Measurements from ENCODE around the gene EMILIN1. TPM values are rescaled to one million over a fixed set of nuclear protein-coding genes. Genes with fewer than 3 reads are reported as not detected.

EMILIN1 gene
- total RNA-seq, 2 experiments from 2014 or later, result 0.61 to 0.63 TPM

GRCh38 chr2:27053776-27054175, 24.6 kb upstream of the EMILIN1 start:
- no peak overlapping the region for H3K27ac Mint-ChIP-seq
- intact Hi-C loops (cut with micrococcal nuclease), result no loop called here
- H3K9me3 Mint-ChIP-seq, result no peaks in the 10 kb centered on the region
- H3K4me3 Mint-ChIP-seq, result no peak overlapping the region
- peaks cover 6% of the 10 kb centered on the region for H3K27me3 Mint-ChIP-seq
- ChIA-PET POLR2A (interaction anchor here (1.1 to 2.3 kb wide), 7 partner anchors 9 to 31 kb away, joined by 3 to 8 read pairs (median 4); partner anchors contain the start of gene OST4), CTCF (interaction anchor here (1.3 to 2.1 kb wide), 4 partner anchors 9 to 208 kb away, joined by 3 to 5 read pairs (median 4); partner anchors contain the start of gene OST4)
- ATAC-seq (no peak), DNase-seq (no peak)
- H3K4me1 Mint-ChIP-seq (ENCODE audit: low read depth), result peaks cover 15% of the 10 kb centered on the region
- peaks cover 11% of the 10 kb centered on the region for H3K36me3 Mint-ChIP-seq (ENCODE audit: low read depth)
- TF ChIP-seq CTCF (IDR thresholded peaks at IDR 0.05), result no peak

GRCh38 chr2:27054721-27055120, 23.7 kb upstream of the EMILIN1 start:
- no peak overlapping the region for H3K27ac Mint-ChIP-seq

GRCh38 chr2:27057184-27057583, 21.2 kb upstream of the EMILIN1 start:
- ChIA-PET POLR2A (interaction anchor here (1.2 to 1.7 kb wide), 3 partner anchors 9 to 17 kb away, joined by 4 to 7 read pairs (median 4); no protein-coding TSS in a partner anchor), CTCF (interaction anchor here (1.2 kb wide), 1 partner anchor 211 kb away, joined by 3 read pairs; no protein-coding TSS in a partner anchor)
- Mint-ChIP-seq H3K9me3 (no peaks in the 10 kb centered on the region), H3K27me3 (no peaks in the 10 kb centered on the region), H3K36me3 (ENCODE audit: low read depth) (peaks cover 8% of the 10 kb centered on the region), H3K4me1 (ENCODE audit: low read depth) (peaks cover 3% of the 10 kb centered on the region), H3K4me3 (no peak overlapping the region), H3K27ac (no peak overlapping the region)
- intact Hi-C loops (cut with micrococcal nuclease), result no loop called here
- TF ChIP-seq CTCF (IDR thresholded peaks at IDR 0.05), result no peak
- ATAC-seq, result no peak
- no peak for DNase-seq

More at GRCh38 chr2:27054721-27055120, 23.7 kb upstream of the EMILIN1 start:
- no peaks in the 10 kb centered on the region for H3K9me3 Mint-ChIP-seq
- POLR2A ChIA-PET, result interaction anchor here (0.6 to 2.1 kb wide), 7 partner anchors 8 to 158 kb away, joined by 3 to 8 read pairs (median 3); no protein-coding TSS in a partner anchor
- H3K36me3 Mint-ChIP-seq (ENCODE audit: low read depth), result peaks cover 16% of the 10 kb centered on the region
- no peak for ATAC-seq
- no peak for TF ChIP-seq CTCF (IDR thresholded peaks at IDR 0.05)
- H3K4me1 Mint-ChIP-seq (ENCODE audit: low read depth), result peaks cover 11% of the 10 kb centered on the region
- CTCF ChIA-PET, result interaction anchor here (1.1 to 1.8 kb wide), 4 partner anchors 11 to 17 kb away, joined by 3 to 5 read pairs (median 3); partner anchors contain the start of gene OST4
- DNase-seq, result no peak
- peaks cover 6% of the 10 kb centered on the region for H3K27me3 Mint-ChIP-seq
- no peak overlapping the region for H3K4me3 Mint-ChIP-seq
- intact Hi-C loops (cut with micrococcal nuclease), result no loop called here

GRCh38 chr2:27058210-27058609, 20.2 kb upstream of the EMILIN1 start:
- no peak for ATAC-seq
- Mint-ChIP-seq H3K36me3 (ENCODE audit: low read depth) (peaks cover 14% of the 10 kb centered on the region), H3K27ac (no peak overlapping the region), H3K4me3 (no peak overlapping the region), H3K27me3 (no peaks in the 10 kb centered on the region), H3K4me1 (ENCODE audit: low read depth) (no peaks in the 10 kb centered on the region), H3K9me3 (no peaks in the 10 kb centered on the region)
- intact Hi-C loops (cut with micrococcal nuclease), result no loop called here
- ChIA-PET POLR2A (interaction anchor here (0.6 to 2.5 kb wide), 7 partner anchors 10 to 62 kb away, joined by 3 to 12 read pairs (median 3); no protein-coding TSS in a partner anchor), CTCF (interaction anchor here (1.1 kb wide), 1 partner anchor 16 kb away, joined by 3 read pairs; no protein-coding TSS in a partner anchor)
- TF ChIP-seq CTCF (IDR thresholded peaks at IDR 0.05), result no peak
- DNase-seq, result no peak

GRCh38 chr2:27059141-27059820, 19.1 kb upstream of the EMILIN1 start:
- CTCF ChIA-PET, result interaction anchor here (0.9 to 1.1 kb wide), 3 partner anchors 12 to 97 kb away, joined by 3 to 4 read pairs (median 3); partner anchors contain the start of gene OST4
- intact Hi-C loops (cut with micrococcal nuclease), result no loop called here
- no peak overlapping the region for H3K27ac Mint-ChIP-seq
- DNase-seq, result no peak
- POLR2A ChIA-PET, result interaction anchor here (0.8 to 5.0 kb wide), 5 partner anchors 9 to 34 kb away, joined by 3 to 27 read pairs (median 4); partner anchors contain the start of gene OST4
- no peak for ATAC-seq
- H3K4me3 Mint-ChIP-seq, result no peak overlapping the region
- H3K4me1 Mint-ChIP-seq (ENCODE audit: low read depth), result no peaks in the 10 kb centered on the region
- no peaks in the 10 kb centered on the region for H3K27me3 Mint-ChIP-seq
- no peak for TF ChIP-seq CTCF (IDR thresholded peaks at IDR 0.05)
- H3K9me3 Mint-ChIP-seq, result no peaks in the 10 kb centered on the region
- H3K36me3 Mint-ChIP-seq (ENCODE audit: low read depth), result peaks cover 14% of the 10 kb centered on the region

All from activated CD8-positive, alpha-beta T cell treated with anti-CD3 and anti-CD28 coated beads for 36 hours (primary cell).